Smooth muscle cell (in vitro differentiated cells): ENCODE results near the gene NXPH2. TPM values are rescaled to one million over a fixed set of nuclear protein-coding genes. Genes with fewer than 3 reads are reported as not detected.

Experiments
- DNase-seq: peaks from one replicate; lab custom pipeline; 2025; ENCODE audit not compliant: unreplicated experiment; lab: John Stamatoyannopoulos, UW
- H2AFZ ChIP-seq: fragments of 200-600 bp; sonication (generic); 2 replicates; pipeline ENCODE4 v1.6.0; 2016; ENCODE audit warnings: antibody characterized with exemption, low read depth, mild to moderate bottlenecking
- H3F3A ChIP-seq: fragments of 200-600 bp; sonication (generic); 2 replicates; pipeline ENCODE4 v1.6.0; 2017; ENCODE audit warnings: antibody characterized with exemption, low read depth
- H3K27ac ChIP-seq: fragments of 200-600 bp; sonication (generic); 2 replicates; pipeline ENCODE4 v1.5.1; 2016; ENCODE audit warnings: low read depth, mild to moderate bottlenecking
- H3K27me3 ChIP-seq: fragments of 200-600 bp; sonication (generic); 2 replicates; pipeline ENCODE4 v1.6.1; 2016; ENCODE audit warnings: low read depth, mild to moderate bottlenecking
- H3K36me3 ChIP-seq: fragments of 200-600 bp; sonication (generic); 2 replicates; pipeline ENCODE4 v1.5.1; 2016; ENCODE audit warnings: low read depth
- H3K4me1 ChIP-seq: fragments of 200-600 bp; sonication (generic); 2 replicates; pipeline ENCODE4 v1.5.1; 2016; ENCODE audit warnings: low read depth
- H3K4me2 ChIP-seq: fragments of 200-600 bp; sonication (generic); 2 replicates; pipeline ENCODE4 v1.6.0; 2016; ENCODE audit warnings: mild to moderate bottlenecking
- H3K4me3 ChIP-seq: fragments of 200-600 bp; sonication (generic); 2 replicates; pipeline ENCODE4 v1.5.1; 2016; ENCODE audit warnings: mild to moderate bottlenecking
- H3K79me2 ChIP-seq: fragments of 200-600 bp; sonication (generic); 2 replicates; pipeline ENCODE4 v1.6.0; 2016; ENCODE audit warnings: low read depth, mild to moderate bottlenecking
- H3K9ac ChIP-seq: fragments of 200-600 bp; sonication (generic); 2 replicates; pipeline ENCODE4 v1.6.0; 2016; ENCODE audit warnings: low read depth
- H3K9me3 ChIP-seq: fragments of 200-600 bp; sonication (generic); replicated peaks from 2 replicates; pipeline ENCODE4 v1.5.1; 2016; ENCODE audit warnings: low read depth
- H4K20me1 ChIP-seq: fragments of 200-600 bp; sonication (generic); 2 replicates; pipeline ENCODE4 v1.6.0; 2016; ENCODE audit warnings: low read depth
- WGBS: methylation state at CpG from one replicate; pipeline ENCODE4 v1.1.7; 2016; ENCODE audit warnings: low lambda C conversion rate; 5-methylcytosine and 5-hydroxymethylcytosine counted together
- polyA plus RNA-seq: library from polyadenylated mRNA; unstranded; fragments of >200 nt; fragmentation: Nextera tagmentation; extraction: Ambion mirVana; gene quantifications from 2 replicates; pipeline ENCODE4 v1.2.1, GENCODE V29; 2016
- total RNA-seq: library from RNA; depleted of rRNA; stranded (reverse); fragments of >200 nt; gene quantifications from 2 replicates; pipeline ENCODE4 v1.2.3, GENCODE V29; 2014
- TF ChIP-seq, protein P1 (sequence below): fragments of 200-600 bp; sonication (generic); IDR thresholded peaks from 2 replicates; pipeline ENCODE4 v1.5.1; 2017; ENCODE audit warnings: borderline replicate concordance, mild to moderate bottlenecking, antibody characterized with exemption; ENCODE audit not compliant: insufficient read depth, poor library complexity, severe bottlenecking

NXPH2 gene
- total and polyA plus RNA-seq, 2 experiments from 2014 or later: not detected

DNA sequence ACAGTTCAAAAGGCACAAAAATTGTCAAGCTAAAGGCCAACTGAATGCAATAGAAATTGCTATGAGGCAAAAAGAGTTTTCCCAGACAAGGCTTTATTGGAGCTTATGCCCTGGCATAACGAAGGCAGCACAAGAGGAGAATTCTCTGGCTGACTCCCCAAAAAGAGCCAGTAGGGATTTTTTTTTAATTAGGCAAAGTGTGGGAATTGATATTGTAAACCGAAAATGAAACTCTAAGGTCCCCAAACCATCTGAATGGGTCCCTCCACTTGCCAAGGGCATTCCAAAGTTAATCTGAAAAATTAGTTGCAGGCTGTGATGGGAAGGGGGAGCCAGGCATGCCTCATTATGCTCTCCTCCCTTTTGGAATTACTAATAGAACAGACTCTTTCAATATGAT is 159.8 kb downstream of the NXPH2 start:
- WGBS: 88% methylated on average over 2 of the region's 2 CpGs
- Histone ChIP-seq H3K4me3 (no peak overlapping the region), H3K36me3 (no peaks in the 10 kb centered on the region), H3K4me2 (no peak overlapping the region), H3F3A (no peaks in the 10 kb centered on the region), H3K9ac (no peak overlapping the region), H2AFZ (no peak overlapping the region), H3K27ac (no peak overlapping the region), H3K9me3 (no peaks in the 10 kb centered on the region), H3K79me2 (no peaks in the 10 kb centered on the region), H3K27me3 (peaks cover 11% of the 10 kb centered on the region), H4K20me1 (no peaks in the 10 kb centered on the region), H3K4me1 (no peaks in the 10 kb centered on the region)
- no peak for DNase-seq
- TF ChIP-seq, protein P1, sequence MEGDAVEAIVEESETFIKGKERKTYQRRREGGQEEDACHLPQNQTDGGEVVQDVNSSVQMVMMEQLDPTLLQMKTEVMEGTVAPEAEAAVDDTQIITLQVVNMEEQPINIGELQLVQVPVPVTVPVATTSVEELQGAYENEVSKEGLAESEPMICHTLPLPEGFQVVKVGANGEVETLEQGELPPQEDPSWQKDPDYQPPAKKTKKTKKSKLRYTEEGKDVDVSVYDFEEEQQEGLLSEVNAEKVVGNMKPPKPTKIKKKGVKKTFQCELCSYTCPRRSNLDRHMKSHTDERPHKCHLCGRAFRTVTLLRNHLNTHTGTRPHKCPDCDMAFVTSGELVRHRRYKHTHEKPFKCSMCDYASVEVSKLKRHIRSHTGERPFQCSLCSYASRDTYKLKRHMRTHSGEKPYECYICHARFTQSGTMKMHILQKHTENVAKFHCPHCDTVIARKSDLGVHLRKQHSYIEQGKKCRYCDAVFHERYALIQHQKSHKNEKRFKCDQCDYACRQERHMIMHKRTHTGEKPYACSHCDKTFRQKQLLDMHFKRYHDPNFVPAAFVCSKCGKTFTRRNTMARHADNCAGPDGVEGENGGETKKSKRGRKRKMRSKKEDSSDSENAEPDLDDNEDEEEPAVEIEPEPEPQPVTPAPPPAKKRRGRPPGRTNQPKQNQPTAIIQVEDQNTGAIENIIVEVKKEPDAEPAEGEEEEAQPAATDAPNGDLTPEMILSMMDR: no peak
